Astrocyte of the spinal cord (primary cell): ENCODE measurements around the gene TFDP2.

Experiments used
- DNase-seq: peaks from one replicate; pipeline ENCODE4 v3.0.0; 2011; ENCODE audit warnings: low read depth, low spot score
- H3K4me3 ChIP-seq: 2 replicates; pipeline ENCODE4 v1.5.1; 2011; ENCODE audit warnings: low read depth, mild to moderate bottlenecking, low read length, moderate library complexity
- in situ Hi-C: cut with HindIII; loops from 2 replicates; pipeline ENCODE4 v1.10.0; 2017; ENCODE audit warnings: low sequenced_read_pairs
- TF ChIP-seq, protein P1 (sequence below): IDR thresholded peaks from 2 replicates; pipeline ENCODE4 v1.5.1; 2012; ENCODE audit warnings: low read depth, mild to moderate bottlenecking, low read length, inconsistent platforms

Gene TFDP2, protein sequence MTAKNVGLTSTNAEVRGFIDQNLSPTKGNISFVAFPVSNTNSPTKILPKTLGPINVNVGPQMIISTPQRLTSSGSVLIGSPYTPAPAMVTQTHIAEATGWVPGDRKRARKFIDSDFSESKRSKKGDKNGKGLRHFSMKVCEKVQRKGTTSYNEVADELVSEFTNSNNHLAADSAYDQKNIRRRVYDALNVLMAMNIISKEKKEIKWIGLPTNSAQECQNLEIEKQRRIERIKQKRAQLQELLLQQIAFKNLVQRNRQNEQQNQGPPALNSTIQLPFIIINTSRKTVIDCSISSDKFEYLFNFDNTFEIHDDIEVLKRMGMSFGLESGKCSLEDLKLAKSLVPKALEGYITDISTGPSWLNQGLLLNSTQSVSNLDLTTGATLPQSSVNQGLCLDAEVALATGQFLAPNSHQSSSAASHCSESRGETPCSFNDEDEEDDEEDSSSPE

DNA sequence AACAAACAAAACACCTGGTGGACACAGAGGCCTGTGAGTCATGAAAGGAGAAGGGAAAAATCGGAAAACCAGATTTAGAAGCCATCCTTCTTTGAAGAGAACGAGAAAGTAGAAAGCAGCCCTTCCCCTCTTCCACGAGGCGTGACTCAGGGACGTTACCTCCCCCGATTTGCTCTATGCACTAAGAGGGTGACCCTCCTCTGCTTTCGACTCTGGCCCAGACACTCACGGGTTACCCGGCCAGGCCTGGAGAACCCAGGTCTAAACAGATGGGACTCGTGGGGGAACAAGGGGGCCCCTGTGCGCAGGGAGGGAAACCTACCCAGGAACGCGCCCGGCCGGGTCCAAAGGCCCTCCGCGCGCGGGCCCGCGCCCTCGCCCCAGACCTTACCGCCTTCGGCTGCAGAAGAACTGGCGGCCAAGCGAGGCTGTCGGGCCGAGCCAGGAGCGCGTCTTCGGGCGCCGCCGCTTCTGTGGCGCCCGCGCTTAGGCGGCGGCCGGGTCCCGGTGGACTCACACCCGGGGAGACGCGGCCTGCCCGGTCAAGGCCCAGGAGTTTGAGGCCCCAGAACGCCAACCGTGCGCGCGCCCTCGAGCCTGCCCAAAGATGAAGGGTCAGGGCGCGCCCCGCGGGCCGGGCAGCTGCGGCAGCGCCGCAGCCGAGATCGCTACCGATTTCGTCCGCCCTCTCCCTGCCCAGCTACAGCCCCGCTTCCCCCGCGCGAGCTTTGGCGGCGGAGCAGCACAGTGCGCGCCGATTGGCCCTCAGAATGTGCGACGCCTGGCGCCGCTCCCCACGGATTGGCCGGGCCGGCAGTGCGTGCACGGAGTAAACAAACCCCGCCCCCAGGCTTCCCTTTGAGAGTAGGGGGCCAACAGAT is at the start of gene TFDP2:
TFDP2 (minus strand) TSS at position 753 of the 881 bp plus-strand sequence. CDS start 47,795 bp downstream, outside the sequence.
- peak within 1 kb of the TSS; percentile 61 for H3K4me3 ChIP-seq
- in situ Hi-C loops = no loop called here
- peak; percentile 89 for DNase-seq
- TF ChIP-seq, protein P1, sequence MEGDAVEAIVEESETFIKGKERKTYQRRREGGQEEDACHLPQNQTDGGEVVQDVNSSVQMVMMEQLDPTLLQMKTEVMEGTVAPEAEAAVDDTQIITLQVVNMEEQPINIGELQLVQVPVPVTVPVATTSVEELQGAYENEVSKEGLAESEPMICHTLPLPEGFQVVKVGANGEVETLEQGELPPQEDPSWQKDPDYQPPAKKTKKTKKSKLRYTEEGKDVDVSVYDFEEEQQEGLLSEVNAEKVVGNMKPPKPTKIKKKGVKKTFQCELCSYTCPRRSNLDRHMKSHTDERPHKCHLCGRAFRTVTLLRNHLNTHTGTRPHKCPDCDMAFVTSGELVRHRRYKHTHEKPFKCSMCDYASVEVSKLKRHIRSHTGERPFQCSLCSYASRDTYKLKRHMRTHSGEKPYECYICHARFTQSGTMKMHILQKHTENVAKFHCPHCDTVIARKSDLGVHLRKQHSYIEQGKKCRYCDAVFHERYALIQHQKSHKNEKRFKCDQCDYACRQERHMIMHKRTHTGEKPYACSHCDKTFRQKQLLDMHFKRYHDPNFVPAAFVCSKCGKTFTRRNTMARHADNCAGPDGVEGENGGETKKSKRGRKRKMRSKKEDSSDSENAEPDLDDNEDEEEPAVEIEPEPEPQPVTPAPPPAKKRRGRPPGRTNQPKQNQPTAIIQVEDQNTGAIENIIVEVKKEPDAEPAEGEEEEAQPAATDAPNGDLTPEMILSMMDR = no peak

DNA sequence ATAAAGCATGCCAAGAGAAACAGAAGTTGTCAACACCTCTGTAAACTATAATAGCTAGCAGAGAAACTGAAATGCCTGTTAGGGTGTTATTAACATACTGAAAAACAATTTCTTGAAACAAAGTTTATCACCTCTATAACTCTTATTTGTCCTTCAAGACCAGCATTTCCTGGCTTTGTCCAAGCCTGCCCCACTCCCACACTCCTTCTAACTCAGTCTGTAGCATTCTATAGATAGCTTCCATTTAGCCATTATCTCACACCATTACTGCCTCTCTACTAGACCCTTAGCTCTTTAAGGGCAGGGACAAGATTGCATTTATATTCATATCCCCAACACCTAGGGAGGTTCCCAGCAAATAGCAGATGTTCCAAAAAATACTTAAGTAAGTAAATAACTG is 39.5 kb upstream of the TFDP2 start:
- H3K4me3 ChIP-seq = no peak overlapping the region
- TF ChIP-seq, protein P1 = no peak
- in situ Hi-C loops = no loop called here
- no peak for DNase-seq

DNA sequence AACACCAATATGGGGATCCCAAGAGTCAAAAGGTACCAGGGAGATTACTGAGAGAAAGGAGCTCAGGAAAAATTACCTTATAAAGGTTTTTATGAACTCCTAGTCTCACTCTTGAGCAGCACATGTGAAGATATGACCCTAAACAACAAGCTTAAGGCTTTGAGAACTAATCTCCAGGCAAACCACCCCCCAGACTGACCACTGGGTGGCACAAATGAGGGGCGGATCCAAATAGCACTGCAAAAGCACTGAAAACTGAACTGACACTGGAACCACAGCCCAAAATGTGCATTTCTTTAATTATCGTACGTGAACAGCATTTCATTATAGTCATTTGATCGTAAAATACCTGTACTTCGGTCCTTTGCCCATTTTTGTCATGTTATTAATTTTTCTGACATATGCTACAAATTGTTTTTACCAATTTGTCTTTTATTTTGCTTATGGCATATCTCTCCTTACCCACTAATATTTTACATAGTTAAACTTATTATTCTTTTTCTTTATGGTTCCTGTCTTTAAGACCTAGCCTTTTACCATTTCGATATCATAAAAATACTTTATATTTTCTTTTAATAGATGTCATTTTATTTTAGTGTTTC is 31.5 kb upstream of the TFDP2 start:
- in situ Hi-C loops = no loop called here
- peak; percentile 33 for DNase-seq
- TF ChIP-seq, protein P1 = peak; percentile 71
- H3K4me3 ChIP-seq = no peak overlapping the region

DNA sequence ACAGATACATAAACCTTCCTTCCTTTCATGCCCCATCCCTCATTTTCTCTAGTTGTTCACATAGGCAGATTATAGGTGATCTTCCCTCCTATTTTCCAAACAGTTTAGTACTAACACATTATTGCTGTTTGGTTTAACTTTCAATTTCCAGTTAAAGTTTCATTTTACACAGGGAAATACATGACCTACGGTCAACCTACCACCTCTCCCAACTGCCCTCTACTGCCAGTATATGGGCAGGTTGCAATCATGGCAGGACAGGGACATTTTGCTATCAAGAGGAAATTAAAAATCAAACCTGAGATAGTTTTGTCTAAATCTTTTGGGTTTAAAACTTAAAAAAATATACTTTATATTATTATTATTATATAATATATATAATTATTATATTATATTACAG is 26.1 kb upstream of the TFDP2 start:
- in situ Hi-C loops = no loop called here
- TF ChIP-seq, protein P1 = no peak
- no peak overlapping the region for H3K4me3 ChIP-seq
- no peak for DNase-seq

DNA sequence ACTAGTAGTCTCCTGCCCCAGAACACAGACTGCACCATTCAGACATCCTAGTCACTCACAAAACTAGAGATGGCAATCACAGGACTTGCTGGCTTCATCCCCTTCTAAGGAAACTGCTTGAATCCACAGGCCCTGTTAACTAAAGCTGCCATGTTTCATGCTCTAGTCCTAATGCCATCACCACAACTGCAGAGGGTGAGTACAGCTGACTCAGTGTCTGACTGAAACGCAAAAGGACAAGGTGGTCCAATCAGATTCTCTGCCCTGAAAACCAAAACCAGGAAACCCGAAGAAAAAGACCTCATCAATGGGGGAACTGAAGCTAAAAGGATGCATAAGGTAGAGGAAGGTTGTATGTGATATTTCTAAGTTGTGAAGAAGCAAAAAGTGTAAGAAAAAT is 25.2 kb upstream of the TFDP2 start:
- in situ Hi-C loops = no loop called here

DNA sequence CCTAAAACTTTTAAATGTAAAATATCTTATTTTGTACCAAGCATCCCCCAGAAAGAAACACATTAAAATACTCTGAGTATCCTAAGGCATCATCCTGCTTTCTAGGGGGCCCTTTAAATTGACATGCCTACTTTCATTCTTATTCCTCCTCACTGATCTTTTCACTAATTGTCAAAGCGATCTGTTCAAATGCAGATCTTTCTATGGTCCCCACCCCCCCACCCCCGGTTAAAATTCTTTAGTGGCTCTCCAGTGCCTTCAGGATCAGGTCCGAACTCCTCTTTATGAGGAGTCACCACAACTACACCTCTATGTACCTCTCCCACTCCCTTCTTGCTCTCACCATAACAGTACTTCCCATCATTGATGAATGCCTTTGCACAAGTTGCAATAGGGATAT is 19.2 kb upstream of the TFDP2 start:
- TF ChIP-seq, protein P1 = no peak
- DNase-seq = no peak
- in situ Hi-C loops = no loop called here
- H3K4me3 ChIP-seq = no peak overlapping the region

More for the DNA sequence above, 25.2 kb upstream of the TFDP2 start:
- no peak for DNase-seq
- TF ChIP-seq, protein P1 = no peak
- H3K4me3 ChIP-seq = no peak overlapping the region
